ENCODE data around the gene SLC26A1.

Gene SLC26A1

GRCh38 chr4:1027915-1028238, 34.7 kb upstream of the SLC26A1 start:
- DNase-seq = peak; percentile 41

GRCh38 chr4:1027219-1027914, 34.2 kb upstream of the SLC26A1 start:
- no peak for DNase-seq

- DNase-seq = peak; percentile 94
Observed at GRCh38 chr4:1026115-1026514, 32.9 kb upstream of the SLC26A1 start.

GRCh38 chr4:1024882-1025545, 31.8 kb upstream of the SLC26A1 start:
- DNase-seq = no peak

- DNase-seq = no peak
Observed at GRCh38 chr4:1023895-1024740, 30.9 kb upstream of the SLC26A1 start.

GRCh38 chr4:1023075-1023640, 30.0 kb upstream of the SLC26A1 start:
- no peak for DNase-seq

GRCh38 chr4:1022739-1023066, 29.5 kb upstream of the SLC26A1 start:
- no peak for DNase-seq

GRCh38 chr4:1022051-1022738, 29.0 kb upstream of the SLC26A1 start:
- DNase-seq = no peak

GRCh38 chr4:1021386-1022050, 28.3 kb upstream of the SLC26A1 start:
- DNase-seq = no peak

- DNase-seq = peak; percentile 87
Observed at GRCh38 chr4:1019729-1020470, 26.7 kb upstream of the SLC26A1 start.

GRCh38 chr4:1019320-1019719, 26.1 kb upstream of the SLC26A1 start:
- no peak for DNase-seq

- DNase-seq = no peak
Observed at GRCh38 chr4:1018147-1019020, 25.2 kb upstream of the SLC26A1 start.

GRCh38 chr4:1017706-1018105, 24.5 kb upstream of the SLC26A1 start:
- DNase-seq = no peak

- no peak for DNase-seq
Observed at GRCh38 chr4:1017211-1017610, 24.0 kb upstream of the SLC26A1 start.

GRCh38 chr4:1015746-1016145, 22.5 kb upstream of the SLC26A1 start:
- DNase-seq = no peak

- no peak for DNase-seq
Observed at GRCh38 chr4:1015179-1015578, 22.0 kb upstream of the SLC26A1 start.

- no peak for DNase-seq
Observed at GRCh38 chr4:1014291-1015167, 21.3 kb upstream of the SLC26A1 start.

GRCh38 chr4:1013225-1014073, 20.2 kb upstream of the SLC26A1 start:
- DNase-seq = no peak
